ENCODE data around the gene THBS3.
"Not testable (repeated sequence)": the region's sequence is repeated elsewhere in the genome, so short reads cannot be mapped to it uniquely, and the experiment has no call there.

Gene THBS3

DNA sequence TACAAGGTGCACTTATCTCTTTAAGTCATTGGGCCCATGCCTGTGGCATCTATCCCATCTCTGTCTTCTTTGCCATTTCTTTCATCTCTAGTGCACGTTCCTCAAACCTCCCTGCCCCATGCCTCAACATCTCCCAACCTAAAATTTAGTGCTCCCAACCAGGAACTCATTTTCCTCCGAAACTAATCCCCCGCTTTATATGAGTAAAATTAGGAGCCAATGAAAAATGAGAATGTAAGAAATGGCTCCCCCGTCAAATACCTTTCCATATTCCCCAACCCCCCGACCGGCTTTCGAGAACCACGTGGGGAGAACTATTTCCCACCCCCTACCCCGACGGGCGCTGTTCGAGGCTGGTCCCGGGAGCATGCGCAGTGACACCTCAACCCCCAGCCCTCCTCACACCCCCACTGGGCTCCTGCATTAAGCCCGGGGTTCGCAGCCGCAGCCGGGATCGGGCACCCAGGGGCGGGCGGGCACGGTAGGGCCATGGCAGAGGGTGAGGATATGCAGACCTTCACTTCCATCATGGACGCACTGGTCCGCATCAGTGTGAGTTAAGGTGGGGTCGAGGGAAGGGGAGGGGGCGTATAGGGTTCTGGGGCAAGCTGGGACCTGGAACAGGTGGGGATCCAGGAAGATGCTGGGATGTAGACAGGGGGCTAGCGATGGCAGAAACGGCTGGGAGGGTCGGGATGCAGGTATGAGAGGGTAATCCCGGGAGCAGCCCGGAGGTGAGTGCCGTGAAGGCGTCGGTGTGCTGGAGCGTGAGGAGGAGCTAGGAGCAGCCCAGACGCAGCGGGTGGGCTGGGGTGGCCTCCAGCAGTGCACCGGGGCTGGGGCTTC is 34.0 kb downstream of the THBS3 start, which contains the start of gene TRIM46:
TRIM46 (plus strand) TSS at position 372 of the 846 bp plus-strand sequence; CDS start at position 490, 118 bp downstream.
- peak; percentile 58 for DNase-seq (ENCODE audit: low spot score)

GRCh38 chr1:155172732-155173477 is 34.8 kb downstream of the THBS3 start, which contains the start of gene KRTCAP2:
TSS of gene KRTCAP2 (minus strand) at chr1:155173304. CDS start at chr1:155173224, 80 bp downstream.
- peak; percentile 99 for DNase-seq (ENCODE audit: low spot score)

DNA sequence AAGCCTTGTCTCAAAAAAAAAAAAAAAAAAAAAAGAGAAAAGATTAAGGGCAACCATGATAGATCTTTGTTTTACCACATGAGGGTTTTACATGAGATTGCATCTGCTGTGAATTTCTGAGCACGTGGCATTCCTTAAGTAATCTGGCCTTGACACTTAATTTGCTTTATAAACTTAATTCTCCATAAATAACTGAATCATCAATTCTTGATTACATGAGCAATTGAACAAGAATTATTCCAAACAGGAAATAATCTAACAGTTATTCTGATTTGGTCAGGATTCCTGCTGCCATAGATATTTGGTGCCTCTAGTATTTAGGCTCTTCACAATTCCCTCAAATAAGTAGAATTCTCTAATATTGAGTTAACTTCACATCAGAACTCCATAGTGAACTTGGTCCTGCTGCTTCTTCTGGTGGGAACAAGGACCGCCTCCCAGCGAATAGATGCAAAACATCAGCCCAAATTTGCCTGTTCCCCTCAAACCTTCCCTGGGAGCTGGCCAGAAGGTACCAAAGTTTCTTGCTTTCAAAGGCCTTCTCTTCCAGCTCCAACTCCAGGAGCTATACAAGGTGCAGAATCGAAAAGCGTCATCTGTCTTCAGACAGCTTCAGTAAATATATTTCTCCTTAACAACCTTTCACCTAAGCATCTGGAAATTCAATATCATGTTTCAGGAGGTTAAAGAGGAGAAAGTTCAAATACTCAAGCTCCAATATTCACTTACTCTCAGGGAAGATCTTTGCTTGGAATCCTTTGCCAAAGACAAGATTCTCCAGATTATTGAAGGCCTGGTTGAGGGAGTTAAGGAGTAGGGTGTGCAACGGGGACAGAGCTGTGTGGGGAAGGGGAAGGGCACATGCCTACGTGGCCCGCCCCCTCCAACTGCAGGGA is 35.6 kb downstream of the THBS3 start:
- DNase-seq (ENCODE audit: low spot score) = no peak

GRCh38 chr1:155170806-155171205 is 36.9 kb downstream of the THBS3 start:
- no peak for DNase-seq (ENCODE audit: low spot score)

DNA sequence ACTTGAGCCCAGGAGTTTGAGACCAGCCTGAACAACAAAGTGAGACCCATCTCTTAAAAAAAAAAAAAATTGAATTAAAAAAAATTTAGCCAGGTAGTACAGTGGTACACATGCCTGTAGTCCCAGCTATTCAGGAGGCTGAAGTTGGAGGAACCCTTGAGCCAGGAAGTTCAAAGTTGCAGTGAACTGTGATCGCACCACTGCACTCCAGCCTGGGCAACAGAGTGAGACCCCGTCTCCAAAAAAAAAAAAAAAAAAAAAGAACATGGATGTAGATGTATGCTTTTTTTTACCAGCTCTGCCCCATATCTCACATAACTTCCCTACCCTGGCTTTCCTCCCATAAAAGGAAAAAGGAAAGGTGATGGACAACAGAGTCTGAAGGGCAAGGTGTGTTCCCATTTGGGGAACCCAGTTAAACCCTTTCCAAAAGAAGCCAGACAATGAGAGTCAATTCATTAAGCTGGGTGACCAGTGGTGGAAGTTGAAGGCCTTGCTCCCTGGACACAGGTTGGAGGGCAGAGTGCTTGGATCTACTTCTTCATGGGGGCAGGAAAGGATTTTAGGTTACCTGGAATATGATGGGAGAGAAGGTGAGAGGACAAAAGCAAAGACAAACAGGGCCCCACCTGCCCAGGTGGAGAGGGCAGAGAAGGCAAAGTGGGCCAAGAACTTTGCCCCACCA is 37.5 kb downstream of the THBS3 start:
- no peak for DNase-seq (ENCODE audit: low spot score)

- no peak for DNase-seq (ENCODE audit: low spot score)
These were observed 38.2 kb downstream of the THBS3 start for GRCh38 chr1:155169541-155169940.

GRCh38 chr1:155168456-155169210 is 39.1 kb downstream of the THBS3 start:
- DNase-seq (ENCODE audit: low spot score) = no peak

- DNase-seq (ENCODE audit: low spot score) = not testable (repeated sequence)
These were observed 39.6 kb downstream of the THBS3 start for GRCh38 chr1:155168105-155168445.

DNA sequence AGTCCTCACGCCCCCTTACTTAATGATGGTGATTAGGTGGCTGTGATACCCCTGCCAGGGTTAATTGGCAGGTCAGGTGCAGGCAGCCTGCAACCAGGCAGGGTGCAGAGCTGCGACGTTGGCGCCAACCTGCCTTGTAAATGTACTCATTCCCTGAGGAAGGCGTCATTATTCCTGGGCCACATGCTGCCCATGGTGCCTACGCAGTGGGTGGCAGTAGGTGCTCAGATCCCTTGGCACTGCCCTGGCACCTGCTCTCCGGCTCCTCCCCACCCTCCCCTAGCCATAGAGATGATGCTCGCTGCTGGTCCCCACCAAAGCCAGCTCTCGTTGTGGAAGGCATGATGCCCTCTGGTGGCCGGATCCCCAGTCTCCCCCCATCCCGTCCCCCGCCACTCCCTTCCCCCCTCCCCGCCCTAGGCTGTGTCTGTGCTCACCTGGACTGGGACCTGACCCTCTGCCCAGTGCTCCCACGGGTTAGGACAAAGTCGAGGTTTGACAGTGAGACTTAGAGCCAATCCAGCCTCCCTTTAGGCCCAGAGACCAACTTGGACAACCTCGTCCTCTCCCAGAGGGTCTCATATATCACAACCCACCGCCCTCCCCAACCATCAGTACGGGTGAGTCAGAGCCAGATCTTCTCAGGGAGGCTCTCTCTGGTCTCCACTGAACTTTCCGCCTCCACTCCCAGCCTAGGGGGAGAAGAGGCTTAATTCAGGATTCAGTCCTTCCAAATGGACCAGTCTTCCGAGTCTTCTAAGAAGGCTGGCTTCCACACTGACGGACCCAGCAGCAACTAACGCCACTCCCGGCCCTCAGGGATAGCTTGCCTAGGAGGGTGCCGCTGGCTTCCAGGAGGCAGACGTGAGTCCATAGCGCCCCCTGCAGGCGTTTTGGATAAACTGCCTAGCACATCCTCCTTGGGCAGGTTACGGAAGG is 40.3 kb downstream of the THBS3 start:
- DNase-seq (ENCODE audit: low spot score) = peak; percentile 85

DNA sequence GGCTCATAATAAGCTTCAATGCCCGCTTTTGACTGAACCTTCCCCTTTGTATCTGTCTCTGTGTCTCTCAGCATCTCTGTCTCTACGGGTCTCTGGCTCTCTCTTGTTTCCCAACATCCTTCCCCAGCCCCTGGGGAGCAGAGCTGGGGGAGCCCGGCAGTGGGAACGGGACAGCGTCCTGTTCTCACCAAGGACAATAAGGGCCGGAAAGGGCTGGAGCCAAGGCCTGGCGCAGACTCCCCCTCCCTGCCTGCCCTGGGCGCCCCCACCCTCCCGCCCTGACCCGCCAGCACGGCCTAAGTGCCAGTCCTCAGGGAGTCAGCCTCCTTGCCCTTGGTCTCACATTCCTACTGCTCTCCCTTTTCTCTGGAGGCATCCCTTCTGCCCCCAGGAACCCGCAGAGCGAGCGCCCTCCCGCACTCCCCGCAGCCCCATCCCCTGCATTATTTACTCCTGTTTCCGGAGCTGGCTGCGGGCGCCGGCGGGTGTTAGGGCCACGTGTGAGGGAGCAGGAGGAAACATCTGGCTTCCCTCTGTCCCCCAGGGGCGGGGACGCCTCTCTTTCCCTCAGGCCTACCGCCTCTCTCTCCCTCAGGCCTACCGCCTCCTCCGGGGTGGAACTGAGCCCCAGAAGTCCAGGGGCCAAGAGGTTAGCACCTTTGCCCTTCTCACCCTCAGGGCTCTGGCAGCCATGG is 41.1 kb downstream of the THBS3 start:
- peak; percentile 89 for DNase-seq (ENCODE audit: low spot score)

DNA sequence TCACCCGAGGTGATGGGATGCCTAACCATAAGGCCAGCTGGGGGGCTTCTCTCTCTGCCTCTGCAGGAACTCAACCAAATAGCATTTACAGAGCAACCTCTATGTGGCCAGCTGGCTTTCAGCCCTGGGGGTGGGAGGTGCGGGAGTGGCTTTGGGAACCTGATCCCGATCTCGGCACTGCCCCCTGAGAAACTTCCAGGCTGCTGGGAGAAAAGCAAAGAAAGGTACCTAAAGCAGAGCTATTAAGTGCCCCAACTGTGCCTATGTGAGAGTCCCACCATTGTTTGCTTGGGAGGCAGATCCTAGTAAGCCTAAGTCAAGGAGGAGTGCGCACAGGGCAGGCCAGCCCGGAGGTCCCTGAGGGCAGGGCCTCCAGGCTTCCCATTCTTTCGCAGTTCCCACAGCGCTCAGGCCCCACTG is 41.6 kb downstream of the THBS3 start:
- no peak for DNase-seq (ENCODE audit: low spot score)

GRCh38 chr1:155164625-155165024 is 43.1 kb downstream of the THBS3 start:
- DNase-seq (ENCODE audit: low spot score) = not testable (repeated sequence)

GRCh38 chr1:155163785-155164184 is 43.9 kb downstream of the THBS3 start:
- DNase-seq (ENCODE audit: low spot score) = not testable (repeated sequence)

GRCh38 chr1:155162631-155163030 is 45.1 kb downstream of the THBS3 start:
- not testable (repeated sequence) for DNase-seq (ENCODE audit: low spot score)

DNA sequence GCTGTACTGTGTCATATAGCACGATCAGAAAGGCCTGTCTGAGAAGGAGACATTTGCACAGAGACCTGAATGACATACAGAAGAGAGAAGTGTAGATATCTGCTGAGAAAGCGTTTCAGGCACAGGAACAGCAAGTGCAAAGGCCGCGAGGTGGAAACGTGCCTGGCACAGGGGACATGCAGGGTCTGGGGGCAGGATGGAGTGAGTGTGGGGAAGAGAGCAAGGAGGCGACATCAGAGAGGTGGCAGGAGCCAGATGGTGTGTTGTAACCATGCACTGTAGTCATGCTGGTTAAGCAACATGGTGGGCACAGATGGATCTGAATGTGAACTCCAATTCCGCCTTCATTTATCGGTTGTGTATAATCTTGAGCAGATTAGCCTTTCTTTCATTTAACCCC is 47.6 kb downstream of the THBS3 start:
- DNase-seq (ENCODE audit: low spot score) = no peak

GRCh38 chr1:155158991-155159390 is 48.7 kb downstream of the THBS3 start:
- no peak for DNase-seq (ENCODE audit: low spot score)

DNA sequence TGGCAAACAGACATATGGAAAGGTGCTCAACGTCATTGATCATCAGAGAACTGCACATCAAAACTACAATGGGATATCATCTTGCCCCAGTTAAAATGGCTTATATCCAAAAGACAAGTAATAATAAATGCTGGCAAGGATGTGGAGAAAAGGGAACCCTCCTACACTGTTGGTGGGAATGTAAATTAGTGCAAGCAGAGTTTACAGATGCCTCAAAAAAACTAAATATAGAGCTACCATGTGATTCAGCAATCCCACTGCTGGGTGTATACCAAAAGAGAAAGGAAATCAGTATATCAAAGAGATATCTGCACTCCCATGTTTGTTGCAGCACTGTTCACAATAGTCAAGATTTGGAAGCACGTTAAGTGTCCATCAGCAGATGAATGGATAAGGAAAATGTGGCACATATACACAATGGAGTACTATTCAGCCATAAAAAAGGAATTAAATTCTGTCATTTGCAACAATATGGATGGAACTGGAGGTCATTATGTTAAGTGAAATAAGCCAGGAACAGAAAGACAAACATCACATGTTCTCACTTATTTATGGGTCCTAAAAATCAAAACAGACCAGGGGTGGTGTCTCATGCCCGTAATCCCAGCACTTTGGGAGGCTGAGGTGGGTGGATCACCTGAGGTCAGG is 51.6 kb downstream of the THBS3 start:
- not testable (repeated sequence) for DNase-seq (ENCODE audit: low spot score)

All from kidney capillary endothelial cell (primary cell).